Activated naive CD4-positive, alpha-beta T cell (primary cell): ENCODE measurements around the gene KCTD1.

ENCODE experiments used
- DNase-seq, 4 experiments: peaks; one replicate each; lab custom pipeline; 2025; lab: John Stamatoyannopoulos, UW

KCTD1 gene

GRCh38 chr18:26549263-26550094 lies 1.1 kb upstream of the KCTD1 start:
- no peak for DNase-seq

- peak in 1 of 4 experiments; percentile 27 for DNase-seq
Measured at GRCh38 chr18:26547646-26548414, 523 bp downstream of the KCTD1 start.

GRCh38 chr18:26546875-26547645 lies 1.3 kb downstream of the KCTD1 start:
- DNase-seq = no peak

- no peak for DNase-seq
Measured at GRCh38 chr18:26546170-26546874, 2.0 kb downstream of the KCTD1 start.

GRCh38 chr18:26545335-26546123 lies 2.8 kb downstream of the KCTD1 start:
- no peak for DNase-seq

GRCh38 chr18:26544451-26544850 lies 3.9 kb downstream of the KCTD1 start:
- no peak for DNase-seq

- DNase-seq = no peak
Measured at GRCh38 chr18:26543373-26543772, 5.0 kb downstream of the KCTD1 start.

GRCh38 chr18:26540043-26540628 lies 8.2 kb downstream of the KCTD1 start:
- DNase-seq = no peak

- no peak for DNase-seq
Measured at GRCh38 chr18:26538524-26538923, 9.8 kb downstream of the KCTD1 start.

- no peak for DNase-seq
Measured at GRCh38 chr18:26536664-26537063, 11.7 kb downstream of the KCTD1 start.

- no peak for DNase-seq
Measured at GRCh38 chr18:26536032-26536431, 12.3 kb downstream of the KCTD1 start.

GRCh38 chr18:26535630-26536029 lies 12.7 kb downstream of the KCTD1 start:
- DNase-seq = no peak

- no peak for DNase-seq
Measured at GRCh38 chr18:26532367-26533340, 15.7 kb downstream of the KCTD1 start.

- DNase-seq = no peak
Measured at GRCh38 chr18:26531605-26532298, 16.6 kb downstream of the KCTD1 start.

GRCh38 chr18:26526966-26527234 lies 21.5 kb downstream of the KCTD1 start:
- no peak for DNase-seq

- no peak for DNase-seq
Measured at GRCh38 chr18:26526128-26526965, 22.0 kb downstream of the KCTD1 start.

GRCh38 chr18:26524504-26525351 lies 23.6 kb downstream of the KCTD1 start:
- no peak for DNase-seq
